Body of pancreas (tissue), 4 donors: ENCODE measurements around the gene KIF16B. TPM values are rescaled to one million over a fixed set of nuclear protein-coding genes. Genes with fewer than 3 reads are reported as not detected.

Source experiments
- ATAC-seq: fragments of 150-250 bp; one replicate; pipeline ENCODE4 v1.9.1; 2016
- DNase-seq, 4 donors: peaks; one replicate each; pipeline ENCODE4 v3.0.0-alpha.2; 2019
- H3K27ac ChIP-seq, 4 donors: fragments of 200-600 bp; sonication (generic); 1 replicate in 3 of 4; 2 replicates in 1 of 4; pipeline versions ENCODE4 v1.5.1 to v1.6.1; 2016 to 2019; ENCODE audit warnings: mild to moderate bottlenecking in 1 of 4, mixed read lengths in 1 of 4, moderate library complexity in 1 of 4
- H3K27me3 ChIP-seq, 2 donors: fragments of 200-600 bp; sonication (generic); one replicate each; pipeline ENCODE4 v1.6.0; 2016; ENCODE audit warnings: mild to moderate bottlenecking in 1 of 2
- H3K36me3 ChIP-seq, 2 donors: fragments of 200-600 bp; sonication (generic); replicated peaks in 1 of 2; 2 replicates each; pipeline ENCODE4 v1.5.1; 2016; ENCODE audit warnings: low read depth in 2 of 2; ENCODE audit not compliant: insufficient read depth in 1 of 2
- H3K4me1 ChIP-seq: fragments of 200-600 bp; sonication (generic); one replicate; pipeline ENCODE4 v1.6.0; 2016
- H3K4me3 ChIP-seq, 2 donors: fragments of 200-600 bp; sonication (generic); 1 replicate in 1 of 2; 2 replicates in 1 of 2; pipeline ENCODE4 v1.5.1; 2016 to 2019
- H3K9me3 ChIP-seq, 3 donors: fragments of 200-600 bp; sonication (generic); 1 replicate in 2 of 3; 2 replicates in 1 of 3; pipeline ENCODE4 v1.5.1; 2016
- CTCF ChIP-seq, 7 experiments: fragments of 450-650 bp in 4 of 7; fragments of 200-600 bp in 3 of 7; sonication (generic) in 3 of 7; IDR thresholded peaks; one replicate each; pipeline ENCODE4 v1.5.1; 2016 to 2019; ENCODE audit warnings: antibody characterized with exemption in 7 of 7
- POLR2A ChIP-seq, 3 donors: fragments of 450-650 bp; IDR thresholded peaks; one replicate each; pipeline ENCODE4 v1.6.1; 2016; ENCODE audit warnings: antibody characterized with exemption in 3 of 3, mild to moderate bottlenecking in 2 of 3
- WGBS, 2 donors: methylation state at CpG; one replicate each; pipeline ENCODE4 v1.1.5; 2017; 5-methylcytosine and 5-hydroxymethylcytosine counted together
- intact Hi-C: fragments of 100-400 bp; cut with DNase I; formaldehyde crosslinking; loops from one replicate; pipeline ENCODE4 v1.15.1; 2023
- total RNA-seq, 2 donors: library from RNA; depleted of rRNA; stranded (reverse); fragments of >200 nt; gene quantifications; one replicate each; pipeline ENCODE4 v1.1.0, GENCODE V29; 2016

The KIF16B gene
- total RNA-seq, 2 donors from 2014 or later = 13.7 to 55.0 TPM

GRCh38 chr20:16394784-16395183 is 178.5 kb downstream of the KIF16B start:
- Histone ChIP-seq H3K36me3 (no peaks in the 10 kb centered on the region), H3K27ac (no peak overlapping the region), H3K27me3 (no peaks in the 10 kb centered on the region), H3K4me3 (no peak overlapping the region), H3K9me3 (no peaks in the 10 kb centered on the region), H3K4me1 (peaks cover 20% of the 10 kb centered on the region)
- intact Hi-C loops = no loop called here
- no peak for DNase-seq
- no peak for ATAC-seq
- 53 to 87% methylated on average over 4 of the region's 4 CpGs for WGBS, 2 donors
- no peak for TF ChIP-seq CTCF (IDR thresholded peaks at IDR 0.05)
- TF ChIP-seq POLR2A (IDR thresholded peaks at IDR 0.05) = no peak

- ATAC-seq (no peak), DNase-seq (no peak)
- no peaks in the 10 kb centered on the region for H3K27me3 ChIP-seq
- WGBS, 2 donors = 41 to 50% methylated on average over 3 of the region's 3 CpGs
- TF ChIP-seq CTCF (IDR thresholded peaks at IDR 0.05) = no peak
- no peak for TF ChIP-seq POLR2A (IDR thresholded peaks at IDR 0.05)
- H3K4me3 ChIP-seq = no peak overlapping the region
- peaks cover 20% of the 10 kb centered on the region for H3K4me1 ChIP-seq
- H3K9me3 ChIP-seq = no peaks in the 10 kb centered on the region
- no peak overlapping the region for H3K27ac ChIP-seq
- H3K36me3 ChIP-seq = no peaks in the 10 kb centered on the region
- intact Hi-C loops = no loop called here
Measured at GRCh38 chr20:16393836-16394235, 179.4 kb downstream of the KIF16B start.

DNA sequence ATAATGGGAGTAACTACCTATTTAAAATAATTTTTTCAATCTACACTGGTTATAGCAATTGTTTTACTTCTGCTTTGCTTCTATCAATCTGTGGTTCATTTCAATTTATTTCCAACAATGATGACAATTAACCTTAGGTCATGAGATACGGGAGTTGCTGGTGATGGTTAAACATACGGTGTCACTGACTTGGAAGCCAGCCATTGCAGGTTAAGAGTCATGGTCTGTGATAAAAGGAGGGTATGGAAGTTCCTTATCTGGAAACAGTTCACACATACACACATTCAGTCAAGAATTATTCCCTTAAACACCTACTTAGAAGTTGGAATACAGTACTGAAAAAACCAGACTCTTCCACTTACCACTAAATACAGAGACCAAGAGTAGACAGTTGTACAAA is 180.0 kb downstream of the KIF16B start:
- ATAC-seq (no peak), DNase-seq (no peak)
- no peak for TF ChIP-seq POLR2A (IDR thresholded peaks at IDR 0.05)
- no peak for TF ChIP-seq CTCF (IDR thresholded peaks at IDR 0.05)
- H3K27ac ChIP-seq = no peak overlapping the region
- H3K9me3 ChIP-seq = no peaks in the 10 kb centered on the region
- no peaks in the 10 kb centered on the region for H3K36me3 ChIP-seq
- 17 to 30% methylated on average over 2 of the region's 2 CpGs for WGBS, 2 donors
- no peaks in the 10 kb centered on the region for H3K27me3 ChIP-seq
- H3K4me1 ChIP-seq = peaks cover 20% of the 10 kb centered on the region
- intact Hi-C loops = no loop called here
- H3K4me3 ChIP-seq = no peak overlapping the region

- WGBS, 2 donors = 95% methylated on average over 8 of the region's 8 CpGs
- Histone ChIP-seq H3K27me3 (no peaks in the 10 kb centered on the region), H3K27ac (no peak overlapping the region), H3K9me3 (no peaks in the 10 kb centered on the region), H3K4me3 (no peak overlapping the region), H3K4me1 (peaks cover 20% of the 10 kb centered on the region), H3K36me3 (no peaks in the 10 kb centered on the region)
- ATAC-seq (no peak), DNase-seq (no peak)
- TF ChIP-seq POLR2A (IDR thresholded peaks at IDR 0.05) (no peak), CTCF (IDR thresholded peaks at IDR 0.05) (no peak)
- intact Hi-C loops = no loop called here
Measured at GRCh38 chr20:16392346-16392745, 180.9 kb downstream of the KIF16B start.

DNA sequence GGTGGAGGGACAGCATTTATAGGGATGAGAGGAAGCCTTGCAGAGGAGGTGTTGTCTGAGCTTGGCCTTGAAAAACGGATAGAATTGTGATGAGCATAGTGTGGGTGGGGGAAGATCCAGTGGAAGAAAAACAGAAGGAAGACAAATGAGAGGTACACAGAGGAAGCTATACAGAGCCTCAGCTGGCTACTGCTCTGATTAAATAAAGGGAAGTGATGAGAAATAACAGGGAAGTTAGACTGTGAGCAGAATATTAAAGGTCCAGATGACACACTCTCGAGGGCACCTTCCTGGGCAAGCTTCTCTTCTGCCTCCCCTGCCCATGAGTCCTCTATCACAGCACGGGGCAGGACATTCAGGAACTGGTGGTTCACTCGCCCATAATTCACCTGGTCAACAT is 182.3 kb downstream of the KIF16B start:
- H3K27ac ChIP-seq = no peak overlapping the region
- no peak for ATAC-seq
- H3K9me3 ChIP-seq = no peaks in the 10 kb centered on the region
- 69 to 86% methylated on average over 4 of the region's 4 CpGs for WGBS, 2 donors
- H3K36me3 ChIP-seq = no peaks in the 10 kb centered on the region
- peaks cover 15% of the 10 kb centered on the region for H3K4me1 ChIP-seq
- H3K27me3 ChIP-seq = no peaks in the 10 kb centered on the region
- TF ChIP-seq POLR2A (IDR thresholded peaks at IDR 0.05) (no peak), CTCF (IDR thresholded peaks at IDR 0.05) (no peak)
- intact Hi-C loops = no loop called here
- peak in 1 of 4 donors; percentile 9 for DNase-seq
- H3K4me3 ChIP-seq = no peak overlapping the region
